NCI-H1930 (cell line): ENCODE data around the gene POLRMT.
"Not testable (repeated sequence)": the region's sequence is repeated elsewhere in the genome, so short reads cannot be mapped to it uniquely, and the experiment has no call there.

Source experiments
- DNase-seq, 2 experiments: peaks; one replicate each; lab custom pipeline; 2025; lab: John Stamatoyannopoulos, UW

The POLRMT gene

GRCh38 chr19:626566-626965, 6.8 kb downstream of the POLRMT start:
- not testable (repeated sequence) for DNase-seq

- DNase-seq: no peak
These were observed 8.1 kb downstream of the POLRMT start for GRCh38 chr19:625257-625656.

- no peak for DNase-seq
These were observed 8.8 kb downstream of the POLRMT start for GRCh38 chr19:624433-625109.

- DNase-seq: no peak
These were observed 9.4 kb downstream of the POLRMT start for GRCh38 chr19:623974-624373.

- DNase-seq: no peak
These were observed 10.0 kb downstream of the POLRMT start for GRCh38 chr19:623175-623916.

GRCh38 chr19:622666-623065, 10.7 kb downstream of the POLRMT start:
- DNase-seq: no peak

DNA sequence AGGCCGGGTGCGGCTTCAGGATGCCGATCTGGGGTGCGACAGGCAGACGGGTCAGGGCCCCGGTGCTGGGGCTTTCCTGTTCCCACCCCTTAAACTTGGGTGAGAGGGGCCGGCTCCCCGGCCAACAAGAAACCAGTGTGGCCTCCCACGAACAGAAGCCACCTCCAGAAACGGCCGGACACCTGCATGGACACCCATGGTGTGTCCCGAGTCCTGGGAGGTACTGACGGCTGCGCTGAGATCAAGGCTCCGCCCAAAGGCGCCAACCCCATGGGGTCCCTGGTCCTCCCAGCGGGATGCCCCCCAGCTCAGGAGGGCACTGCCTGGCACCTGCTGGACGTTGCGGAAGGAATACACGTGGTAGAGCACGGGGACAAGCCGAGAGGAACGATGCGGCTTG, 11.5 kb downstream of the POLRMT start:
- no peak for DNase-seq

DNA sequence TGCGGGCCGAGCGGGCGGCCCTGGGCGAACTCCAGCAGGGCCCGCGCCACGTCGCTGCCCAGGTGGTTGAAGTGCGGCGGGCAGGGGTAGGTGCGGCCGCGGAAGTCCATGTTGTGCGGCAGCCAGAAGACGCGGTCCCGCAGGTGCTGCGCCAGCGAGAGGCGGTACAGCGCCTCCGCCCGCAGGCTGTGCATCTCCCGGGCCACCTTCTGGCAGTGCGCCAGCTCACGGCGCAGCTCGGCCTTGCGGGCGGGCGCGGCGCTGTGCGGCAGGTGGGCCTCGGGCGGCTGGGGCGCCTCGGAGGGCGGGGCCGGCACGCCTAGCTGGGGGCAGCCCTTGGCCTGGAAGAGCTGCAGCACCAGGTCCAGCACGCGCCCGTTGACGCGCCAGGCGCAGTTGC, 12.1 kb downstream of the POLRMT start:
- DNase-seq: not testable (repeated sequence)

- DNase-seq: no peak
These were observed 13.0 kb downstream of the POLRMT start for GRCh38 chr19:620166-620862.

GRCh38 chr19:619286-620002, 13.9 kb downstream of the POLRMT start:
- DNase-seq: no peak

DNA sequence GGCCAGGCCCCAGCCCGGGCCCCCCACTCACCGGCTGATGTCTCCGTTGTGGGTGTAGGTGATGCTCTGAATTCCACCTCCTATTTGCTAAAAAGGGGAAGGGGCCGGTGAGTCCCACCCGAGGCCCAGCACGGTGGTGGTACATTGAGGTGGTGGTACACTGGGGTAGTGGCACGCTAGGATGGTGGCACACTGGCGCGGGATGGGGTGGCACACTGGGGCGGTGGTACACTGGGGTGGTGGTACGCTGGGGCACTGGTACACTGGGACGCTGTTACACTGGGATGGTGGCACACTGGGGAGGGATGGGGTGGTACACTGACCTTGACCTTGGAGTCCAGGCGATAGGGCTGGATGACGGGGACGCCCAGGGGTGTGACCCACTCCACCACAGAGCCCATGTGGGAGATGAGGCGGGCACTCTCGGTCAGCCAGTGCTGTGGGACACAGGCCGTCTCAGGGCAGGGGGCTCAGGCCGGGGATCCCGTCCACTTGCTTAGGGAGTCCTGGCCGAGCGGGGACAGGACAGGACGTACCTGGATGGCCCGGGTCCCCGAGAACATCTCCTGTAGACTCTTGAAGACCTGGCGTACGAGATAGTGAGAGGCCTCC, 14.6 kb downstream of the POLRMT start:
- DNase-seq: no peak

- DNase-seq: no peak
These were observed 15.1 kb downstream of the POLRMT start for GRCh38 chr19:618247-618619.

DNA sequence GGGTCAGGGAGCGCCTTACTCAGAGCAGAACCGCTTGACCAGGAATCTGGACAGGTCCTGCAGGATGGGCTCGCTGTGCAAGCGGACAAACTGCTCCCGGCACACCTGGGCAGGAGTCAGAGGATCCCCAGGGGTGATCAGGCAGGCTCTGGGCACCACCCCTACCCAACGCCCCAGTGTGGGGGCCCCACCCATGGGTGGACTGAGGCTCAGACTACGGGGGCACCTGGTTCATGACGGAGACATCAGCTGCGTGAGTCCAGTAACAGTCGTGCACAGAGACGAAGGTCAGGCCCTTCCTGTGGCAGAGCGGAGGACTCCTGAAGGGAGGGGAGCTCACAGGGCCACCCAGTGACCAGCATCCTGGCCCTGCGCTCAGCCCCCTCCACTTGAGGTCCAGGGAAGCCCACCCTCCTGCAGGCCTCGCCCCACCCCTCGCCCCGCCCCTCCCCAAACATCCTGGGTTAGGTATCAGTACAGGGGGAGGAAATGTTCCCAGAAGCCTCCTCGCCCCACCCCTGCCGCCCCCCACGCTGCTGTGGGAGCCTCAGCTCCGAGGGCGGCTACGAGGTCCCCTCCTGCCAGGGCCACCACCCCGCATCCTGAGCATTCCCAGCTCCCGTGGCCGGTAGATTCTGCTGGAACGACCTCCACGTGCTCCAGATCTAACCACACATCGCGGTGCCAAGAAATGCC, 15.6 kb downstream of the POLRMT start:
- no peak for DNase-seq

- DNase-seq: no peak
These were observed 16.4 kb downstream of the POLRMT start for GRCh38 chr19:616747-617526.

- no peak for DNase-seq
These were observed 17.2 kb downstream of the POLRMT start for GRCh38 chr19:616062-616700.

- DNase-seq: no peak
These were observed 17.7 kb downstream of the POLRMT start for GRCh38 chr19:615619-616018.

GRCh38 chr19:613732-614567, 19.4 kb downstream of the POLRMT start:
- DNase-seq: no peak

DNA sequence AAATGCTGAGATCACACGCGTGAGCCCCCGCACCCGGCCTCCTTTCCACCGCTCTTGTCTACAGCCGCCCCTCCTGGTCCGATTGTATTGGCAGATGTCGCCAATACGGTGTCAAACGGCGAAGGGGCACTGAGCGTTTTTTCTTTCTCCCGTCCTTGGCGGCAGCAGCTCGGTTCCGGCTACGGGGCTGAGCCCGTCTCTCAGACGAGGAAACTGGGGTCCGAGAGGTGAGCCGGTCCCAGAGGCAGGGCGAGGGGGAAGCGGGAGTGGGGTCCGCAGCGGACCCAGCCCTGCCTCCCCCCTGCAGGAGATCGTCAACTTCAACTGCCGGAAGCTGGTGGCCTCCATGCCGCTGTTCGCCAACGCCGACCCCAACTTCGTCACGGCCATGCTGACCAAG, 20.4 kb downstream of the POLRMT start:
- DNase-seq: no peak

DNA sequence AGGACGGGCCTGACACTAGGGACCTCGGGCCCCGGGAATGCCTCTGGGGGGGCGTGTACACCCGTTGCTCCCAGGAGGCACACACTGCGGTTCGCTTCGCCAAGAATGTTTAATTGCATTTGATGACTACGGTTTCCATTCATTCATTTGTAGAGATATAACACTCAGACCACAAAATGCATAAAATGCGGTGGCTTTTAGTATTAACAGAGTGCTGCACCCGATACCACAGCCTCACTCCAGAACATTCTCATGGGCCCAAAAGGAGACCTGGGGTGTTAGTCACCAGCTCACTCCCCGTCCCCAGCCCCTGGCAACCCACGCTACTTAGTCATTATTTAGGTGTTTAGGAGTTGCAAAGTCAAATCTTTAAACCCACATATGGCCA, 21.9 kb downstream of the POLRMT start:
- DNase-seq: no peak
